K562 (cell line): ENCODE results near the gene RAB40B.
"Not testable (repeated sequence)": the region's sequence is repeated elsewhere in the genome, so short reads cannot be mapped to it uniquely, and the experiment has no call there.

Experiments
- EZH2 ChIP-seq: IDR thresholded peaks from 2 replicates; pipeline ENCODE4 v1.6.1; 2012; ENCODE audit warnings: low read depth, mild to moderate bottlenecking, inconsistent platforms, low read length, borderline replicate concordance
- MTA1 ChIP-seq: fragments of 450-650 bp; IDR thresholded peaks from 2 replicates; pipeline ENCODE4 v1.6.1; 2017; ENCODE audit warnings: borderline replicate concordance
- NFATC3 ChIP-seq: fragments of 450-650 bp; IDR thresholded peaks from 2 replicates; pipeline ENCODE4 v1.6.1; 2017; ENCODE audit warnings: mild to moderate bottlenecking
- RBM14 ChIP-seq: fragments of 200-400 bp; formaldehyde crosslinking; IDR thresholded peaks from 2 replicates; pipeline ENCODE4 v1.6.1; 2018; ENCODE audit warnings: low read depth, mild to moderate bottlenecking, low read length, moderate library complexity, borderline replicate concordance; ENCODE audit not compliant: insufficient read depth
- RFX5 ChIP-seq: IDR thresholded peaks from 2 replicates; pipeline ENCODE4 v1.6.1; 2011; ENCODE audit warnings: low read depth, mild to moderate bottlenecking, improper control_type of control experiment, low read length
- SIN3B ChIP-seq: fragments of 450-650 bp; IDR thresholded peaks from 2 replicates; pipeline ENCODE4 v1.6.1; 2017; ENCODE audit warnings: low read depth, mild to moderate bottlenecking, moderate library complexity
- TRIM28 ChIP-seq: fragments of 450-650 bp; IDR thresholded peaks from 2 replicates; pipeline ENCODE4 v1.6.1; 2017
- USF1 ChIP-seq: sonication (generic); formaldehyde crosslinking; IDR thresholded peaks from 2 replicates; pipeline ENCODE4 v1.9.0; 2022; ENCODE audit warnings: mild to moderate bottlenecking, missing genetic modification reagents
- YY1 ChIP-seq, 3 experiments: IDR thresholded peaks; 2 replicates each; pipeline ENCODE4 v1.6.1; 2011; ENCODE audit warnings: low read length in 2 of 3, mild to moderate bottlenecking in 2 of 3, moderate library complexity in 2 of 3, borderline replicate concordance in 1 of 3, control low read depth in 1 of 3, low read depth in 1 of 3; ENCODE audit not compliant: insufficient read depth in 3 of 3, insufficient replicate concordance in 2 of 3, control insufficient read depth in 1 of 3, insufficient read length in 1 of 3; ENCODE audit errors: extremely low read depth in 1 of 3
- ZNF431 ChIP-seq: sonication (generic); formaldehyde crosslinking; IDR thresholded peaks from 2 replicates; pipeline ENCODE4 v1.8.0; 2022; ENCODE audit warnings: mild to moderate bottlenecking, missing genetic modification reagents
- ZNF57 ChIP-seq: fragments of 450-650 bp; formaldehyde crosslinking; IDR thresholded peaks from 2 replicates; pipeline ENCODE4 v1.4.0; 2020; ENCODE audit warnings: mild to moderate bottlenecking, moderate library complexity
- ZNF668 ChIP-seq: fragments of 250-450 bp; sonication (Bioruptor Pico); IDR thresholded peaks from 2 replicates; pipeline ENCODE4 v1.8.0; 2022; ENCODE audit warnings: mild to moderate bottlenecking, inconsistent platforms
- TF ChIP-seq, protein P1 (sequence below), 3 experiments: fragments of 200-800 bp in 1 of 3; sonication (Bioruptor generic) in 1 of 3; sonication (generic) in 1 of 3; formaldehyde crosslinking in 1 of 3; IDR thresholded peaks; 2 replicates each; pipeline versions ENCODE4 v1.6.1 to v1.8.0; 2016 to 2022; ENCODE audit warnings: mild to moderate bottlenecking in 2 of 3, missing compliant biosample characterization in 2 of 3, missing genetic modification characterization in 2 of 3, missing genetic modification reagents in 1 of 3
- TF ChIP-seq, protein P2 (sequence below), 2 experiments: fragments of 450-650 bp in 1 of 2; sonication (generic) in 1 of 2; formaldehyde crosslinking in 1 of 2; IDR thresholded peaks; 2 replicates each; pipeline versions ENCODE4 v1.7.1 to v1.9.0; 2016 to 2022; ENCODE audit warnings: inconsistent platforms in 1 of 2, mild to moderate bottlenecking in 1 of 2, missing genetic modification reagents in 1 of 2

GRCh38 chr17:82744736-82745135 is 46.2 kb upstream of the RAB40B start:
- not testable (repeated sequence) for TF ChIP-seq RFX5; ZNF431 (CRISPR knock-in tag); RBM14; SIN3B; EZH2; USF1 (CRISPR knock-in tag); NFATC3; TRIM28; ZNF668 (CRISPR knock-in tag); YY1 (IDR thresholded peaks at IDR 0.05; ENCODE audit: borderline replicate concordance in 1 of 3, control insufficient read depth in 1 of 3, extremely low read depth in 1 of 3, insufficient read depth in 3 of 3, insufficient read length in 1 of 3, insufficient replicate concordance in 2 of 3, low read depth in 1 of 3, low read length in 2 of 3); MTA1; ZNF57 (CRISPR knock-in tag)
- TF ChIP-seq, protein P1, sequence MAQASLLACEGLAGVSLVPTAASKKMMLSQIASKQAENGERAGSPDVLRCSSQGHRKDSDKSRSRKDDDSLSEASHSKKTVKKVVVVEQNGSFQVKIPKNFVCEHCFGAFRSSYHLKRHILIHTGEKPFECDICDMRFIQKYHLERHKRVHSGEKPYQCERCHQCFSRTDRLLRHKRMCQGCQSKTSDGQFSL (CRISPR knock-in tag; IDR thresholded peaks at IDR 0.05) = not testable (repeated sequence)
- TF ChIP-seq, protein P1 (tag; IDR thresholded peaks at IDR 0.05) = not testable (repeated sequence)
- TF ChIP-seq, protein P2, sequence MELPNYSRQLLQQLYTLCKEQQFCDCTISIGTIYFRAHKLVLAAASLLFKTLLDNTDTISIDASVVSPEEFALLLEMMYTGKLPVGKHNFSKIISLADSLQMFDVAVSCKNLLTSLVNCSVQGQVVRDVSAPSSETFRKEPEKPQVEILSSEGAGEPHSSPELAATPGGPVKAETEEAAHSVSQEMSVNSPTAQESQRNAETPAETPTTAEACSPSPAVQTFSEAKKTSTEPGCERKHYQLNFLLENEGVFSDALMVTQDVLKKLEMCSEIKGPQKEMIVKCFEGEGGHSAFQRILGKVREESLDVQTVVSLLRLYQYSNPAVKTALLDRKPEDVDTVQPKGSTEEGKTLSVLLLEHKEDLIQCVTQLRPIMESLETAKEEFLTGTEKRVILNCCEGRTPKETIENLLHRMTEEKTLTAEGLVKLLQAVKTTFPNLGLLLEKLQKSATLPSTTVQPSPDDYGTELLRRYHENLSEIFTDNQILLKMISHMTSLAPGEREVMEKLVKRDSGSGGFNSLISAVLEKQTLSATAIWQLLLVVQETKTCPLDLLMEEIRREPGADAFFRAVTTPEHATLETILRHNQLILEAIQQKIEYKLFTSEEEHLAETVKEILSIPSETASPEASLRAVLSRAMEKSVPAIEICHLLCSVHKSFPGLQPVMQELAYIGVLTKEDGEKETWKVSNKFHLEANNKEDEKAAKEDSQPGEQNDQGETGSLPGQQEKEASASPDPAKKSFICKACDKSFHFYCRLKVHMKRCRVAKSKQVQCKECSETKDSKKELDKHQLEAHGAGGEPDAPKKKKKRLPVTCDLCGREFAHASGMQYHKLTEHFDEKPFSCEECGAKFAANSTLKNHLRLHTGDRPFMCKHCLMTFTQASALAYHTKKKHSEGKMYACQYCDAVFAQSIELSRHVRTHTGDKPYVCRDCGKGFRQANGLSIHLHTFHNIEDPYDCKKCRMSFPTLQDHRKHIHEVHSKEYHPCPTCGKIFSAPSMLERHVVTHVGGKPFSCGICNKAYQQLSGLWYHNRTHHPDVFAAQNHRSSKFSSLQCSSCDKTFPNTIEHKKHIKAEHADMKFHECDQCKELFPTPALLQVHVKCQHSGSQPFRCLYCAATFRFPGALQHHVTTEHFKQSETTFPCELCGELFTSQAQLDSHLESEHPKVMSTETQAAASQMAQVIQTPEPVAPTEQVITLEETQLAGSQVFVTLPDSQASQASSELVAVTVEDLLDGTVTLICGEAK (IDR thresholded peaks at IDR 0.05) = not testable (repeated sequence)
- TF ChIP-seq, protein P2 (CRISPR knock-in tag; IDR thresholded peaks at IDR 0.05) = not testable (repeated sequence)
